ENCODE measurements around the gene PFKFB3. TPM values are rescaled to one million over a fixed set of nuclear protein-coding genes. Genes with fewer than 3 reads are reported as not detected.

The PFKFB3 gene
- total and polyA plus RNA-seq, 9 of the 15 experiments (the other 6 are each of a cell fraction or from before 2014, with no cell fraction given): 0.46 to 21.6 (median 7.8) TPM

- TF ChIP-seq, protein P1, sequence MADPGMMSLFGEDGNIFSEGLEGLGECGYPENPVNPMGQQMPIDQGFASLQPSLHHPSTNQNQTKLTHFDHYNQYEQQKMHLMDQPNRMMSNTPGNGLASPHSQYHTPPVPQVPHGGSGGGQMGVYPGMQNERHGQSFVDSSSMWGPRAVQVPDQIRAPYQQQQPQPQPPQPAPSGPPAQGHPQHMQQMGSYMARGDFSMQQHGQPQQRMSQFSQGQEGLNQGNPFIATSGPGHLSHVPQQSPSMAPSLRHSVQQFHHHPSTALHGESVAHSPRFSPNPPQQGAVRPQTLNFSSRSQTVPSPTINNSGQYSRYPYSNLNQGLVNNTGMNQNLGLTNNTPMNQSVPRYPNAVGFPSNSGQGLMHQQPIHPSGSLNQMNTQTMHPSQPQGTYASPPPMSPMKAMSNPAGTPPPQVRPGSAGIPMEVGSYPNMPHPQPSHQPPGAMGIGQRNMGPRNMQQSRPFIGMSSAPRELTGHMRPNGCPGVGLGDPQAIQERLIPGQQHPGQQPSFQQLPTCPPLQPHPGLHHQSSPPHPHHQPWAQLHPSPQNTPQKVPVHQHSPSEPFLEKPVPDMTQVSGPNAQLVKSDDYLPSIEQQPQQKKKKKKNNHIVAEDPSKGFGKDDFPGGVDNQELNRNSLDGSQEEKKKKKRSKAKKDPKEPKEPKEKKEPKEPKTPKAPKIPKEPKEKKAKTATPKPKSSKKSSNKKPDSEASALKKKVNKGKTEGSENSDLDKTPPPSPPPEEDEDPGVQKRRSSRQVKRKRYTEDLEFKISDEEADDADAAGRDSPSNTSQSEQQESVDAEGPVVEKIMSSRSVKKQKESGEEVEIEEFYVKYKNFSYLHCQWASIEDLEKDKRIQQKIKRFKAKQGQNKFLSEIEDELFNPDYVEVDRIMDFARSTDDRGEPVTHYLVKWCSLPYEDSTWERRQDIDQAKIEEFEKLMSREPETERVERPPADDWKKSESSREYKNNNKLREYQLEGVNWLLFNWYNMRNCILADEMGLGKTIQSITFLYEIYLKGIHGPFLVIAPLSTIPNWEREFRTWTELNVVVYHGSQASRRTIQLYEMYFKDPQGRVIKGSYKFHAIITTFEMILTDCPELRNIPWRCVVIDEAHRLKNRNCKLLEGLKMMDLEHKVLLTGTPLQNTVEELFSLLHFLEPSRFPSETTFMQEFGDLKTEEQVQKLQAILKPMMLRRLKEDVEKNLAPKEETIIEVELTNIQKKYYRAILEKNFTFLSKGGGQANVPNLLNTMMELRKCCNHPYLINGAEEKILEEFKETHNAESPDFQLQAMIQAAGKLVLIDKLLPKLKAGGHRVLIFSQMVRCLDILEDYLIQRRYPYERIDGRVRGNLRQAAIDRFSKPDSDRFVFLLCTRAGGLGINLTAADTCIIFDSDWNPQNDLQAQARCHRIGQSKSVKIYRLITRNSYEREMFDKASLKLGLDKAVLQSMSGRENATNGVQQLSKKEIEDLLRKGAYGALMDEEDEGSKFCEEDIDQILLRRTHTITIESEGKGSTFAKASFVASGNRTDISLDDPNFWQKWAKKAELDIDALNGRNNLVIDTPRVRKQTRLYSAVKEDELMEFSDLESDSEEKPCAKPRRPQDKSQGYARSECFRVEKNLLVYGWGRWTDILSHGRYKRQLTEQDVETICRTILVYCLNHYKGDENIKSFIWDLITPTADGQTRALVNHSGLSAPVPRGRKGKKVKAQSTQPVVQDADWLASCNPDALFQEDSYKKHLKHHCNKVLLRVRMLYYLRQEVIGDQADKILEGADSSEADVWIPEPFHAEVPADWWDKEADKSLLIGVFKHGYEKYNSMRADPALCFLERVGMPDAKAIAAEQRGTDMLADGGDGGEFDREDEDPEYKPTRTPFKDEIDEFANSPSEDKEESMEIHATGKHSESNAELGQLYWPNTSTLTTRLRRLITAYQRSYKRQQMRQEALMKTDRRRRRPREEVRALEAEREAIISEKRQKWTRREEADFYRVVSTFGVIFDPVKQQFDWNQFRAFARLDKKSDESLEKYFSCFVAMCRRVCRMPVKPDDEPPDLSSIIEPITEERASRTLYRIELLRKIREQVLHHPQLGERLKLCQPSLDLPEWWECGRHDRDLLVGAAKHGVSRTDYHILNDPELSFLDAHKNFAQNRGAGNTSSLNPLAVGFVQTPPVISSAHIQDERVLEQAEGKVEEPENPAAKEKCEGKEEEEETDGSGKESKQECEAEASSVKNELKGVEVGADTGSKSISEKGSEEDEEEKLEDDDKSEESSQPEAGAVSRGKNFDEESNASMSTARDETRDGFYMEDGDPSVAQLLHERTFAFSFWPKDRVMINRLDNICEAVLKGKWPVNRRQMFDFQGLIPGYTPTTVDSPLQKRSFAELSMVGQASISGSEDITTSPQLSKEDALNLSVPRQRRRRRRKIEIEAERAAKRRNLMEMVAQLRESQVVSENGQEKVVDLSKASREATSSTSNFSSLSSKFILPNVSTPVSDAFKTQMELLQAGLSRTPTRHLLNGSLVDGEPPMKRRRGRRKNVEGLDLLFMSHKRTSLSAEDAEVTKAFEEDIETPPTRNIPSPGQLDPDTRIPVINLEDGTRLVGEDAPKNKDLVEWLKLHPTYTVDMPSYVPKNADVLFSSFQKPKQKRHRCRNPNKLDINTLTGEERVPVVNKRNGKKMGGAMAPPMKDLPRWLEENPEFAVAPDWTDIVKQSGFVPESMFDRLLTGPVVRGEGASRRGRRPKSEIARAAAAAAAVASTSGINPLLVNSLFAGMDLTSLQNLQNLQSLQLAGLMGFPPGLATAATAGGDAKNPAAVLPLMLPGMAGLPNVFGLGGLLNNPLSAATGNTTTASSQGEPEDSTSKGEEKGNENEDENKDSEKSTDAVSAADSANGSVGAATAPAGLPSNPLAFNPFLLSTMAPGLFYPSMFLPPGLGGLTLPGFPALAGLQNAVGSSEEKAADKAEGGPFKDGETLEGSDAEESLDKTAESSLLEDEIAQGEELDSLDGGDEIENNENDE (IDR thresholded peaks at IDR 0.05; ENCODE audit: low read depth, low read length): no peak
- TF ChIP-seq FOXJ2 (tag; IDR thresholded peaks at IDR 0.05): no peak
- TF ChIP-seq TRIM25 (IDR thresholded peaks at IDR 0.05; ENCODE audit: borderline replicate concordance): no peak
- TF ChIP-seq, protein P2, sequence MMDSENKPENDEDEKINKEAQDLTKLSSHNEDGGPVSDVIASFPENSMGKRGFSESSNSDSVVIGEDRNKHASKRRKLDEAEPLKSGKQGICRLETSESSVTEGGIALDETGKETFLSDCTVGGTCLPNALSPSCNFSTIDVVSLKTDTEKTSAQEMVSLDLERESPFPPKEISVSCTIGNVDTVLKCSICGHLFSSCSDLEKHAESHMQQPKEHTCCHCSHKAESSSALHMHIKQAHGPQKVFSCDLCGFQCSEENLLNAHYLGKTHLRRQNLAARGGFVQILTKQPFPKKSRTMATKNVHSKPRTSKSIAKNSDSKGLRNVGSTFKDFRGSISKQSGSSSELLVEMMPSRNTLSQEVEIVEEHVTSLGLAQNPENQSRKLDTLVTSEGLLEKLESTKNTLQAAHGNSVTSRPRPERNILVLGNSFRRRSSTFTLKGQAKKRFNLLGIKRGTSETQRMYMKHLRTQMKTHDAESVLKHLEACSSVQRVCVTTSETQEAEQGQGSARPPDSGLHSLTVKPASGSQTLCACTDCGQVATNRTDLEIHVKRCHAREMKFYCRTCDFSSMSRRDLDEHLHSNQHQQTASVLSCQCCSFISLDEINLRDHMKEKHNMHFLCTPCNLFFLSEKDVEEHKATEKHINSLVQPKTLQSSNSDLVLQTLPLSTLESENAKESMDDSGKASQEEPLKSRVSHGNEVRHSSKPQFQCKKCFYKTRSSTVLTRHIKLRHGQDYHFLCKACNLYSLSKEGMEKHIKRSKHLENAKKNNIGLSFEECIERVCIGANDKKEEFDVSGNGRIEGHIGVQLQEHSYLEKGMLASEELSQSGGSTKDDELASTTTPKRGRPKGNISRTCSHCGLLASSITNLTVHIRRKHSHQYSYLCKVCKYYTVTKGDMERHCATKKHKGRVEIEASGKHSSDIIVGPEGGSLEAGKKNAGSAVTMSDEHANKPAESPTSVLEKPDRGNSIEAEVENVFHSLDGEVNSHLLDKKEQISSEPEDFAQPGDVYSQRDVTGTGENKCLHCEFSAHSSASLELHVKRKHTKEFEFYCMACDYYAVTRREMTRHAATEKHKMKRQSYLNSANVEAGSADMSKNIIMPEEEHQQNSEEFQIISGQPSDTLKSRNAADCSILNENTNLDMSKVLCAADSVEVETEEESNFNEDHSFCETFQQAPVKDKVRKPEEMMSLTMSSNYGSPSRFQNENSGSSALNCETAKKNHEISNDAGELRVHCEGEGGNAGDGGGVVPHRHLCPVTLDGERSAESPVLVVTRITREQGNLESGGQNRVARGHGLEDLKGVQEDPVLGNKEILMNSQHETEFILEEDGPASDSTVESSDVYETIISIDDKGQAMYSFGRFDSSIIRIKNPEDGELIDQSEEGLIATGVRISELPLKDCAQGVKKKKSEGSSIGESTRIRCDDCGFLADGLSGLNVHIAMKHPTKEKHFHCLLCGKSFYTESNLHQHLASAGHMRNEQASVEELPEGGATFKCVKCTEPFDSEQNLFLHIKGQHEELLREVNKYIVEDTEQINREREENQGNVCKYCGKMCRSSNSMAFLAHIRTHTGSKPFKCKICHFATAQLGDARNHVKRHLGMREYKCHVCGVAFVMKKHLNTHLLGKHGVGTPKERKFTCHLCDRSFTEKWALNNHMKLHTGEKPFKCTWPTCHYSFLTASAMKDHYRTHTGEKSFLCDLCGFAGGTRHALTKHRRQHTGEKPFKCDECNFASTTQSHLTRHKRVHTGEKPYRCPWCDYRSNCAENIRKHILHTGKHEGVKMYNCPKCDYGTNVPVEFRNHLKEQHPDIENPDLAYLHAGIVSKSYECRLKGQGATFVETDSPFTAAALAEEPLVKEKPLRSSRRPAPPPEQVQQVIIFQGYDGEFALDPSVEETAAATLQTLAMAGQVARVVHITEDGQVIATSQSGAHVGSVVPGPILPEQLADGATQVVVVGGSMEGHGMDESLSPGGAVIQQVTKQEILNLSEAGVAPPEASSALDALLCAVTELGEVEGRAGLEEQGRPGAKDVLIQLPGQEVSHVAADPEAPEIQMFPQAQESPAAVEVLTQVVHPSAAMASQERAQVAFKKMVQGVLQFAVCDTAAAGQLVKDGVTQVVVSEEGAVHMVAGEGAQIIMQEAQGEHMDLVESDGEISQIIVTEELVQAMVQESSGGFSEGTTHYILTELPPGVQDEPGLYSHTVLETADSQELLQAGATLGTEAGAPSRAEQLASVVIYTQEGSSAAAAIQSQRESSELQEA (IDR thresholded peaks at IDR 0.05; ENCODE audit: low read depth): no peak
- no peak for TF ChIP-seq EHMT2 (IDR thresholded peaks at IDR 0.05)
- no peak for TF ChIP-seq SRSF7 (optimal IDR thresholded peaks at IDR 0.05; ENCODE audit: low read depth, low read length)
These were observed 68.2 kb downstream of the PFKFB3 start (continued) for GRCh38 chr10:6270951-6271350.
